Skeletal muscle cell (primary cell): ENCODE results near the gene ATOH7.

Source experiments
- DNase-seq: peaks from one replicate; pipeline ENCODE4 v3.0.0-alpha.2; 2010; ENCODE audit warnings: low read depth
- H3K4me3 ChIP-seq: 2 replicates; pipeline ENCODE4 v1.5.1; 2011; ENCODE audit warnings: low read depth, mild to moderate bottlenecking, control low read depth, low read length, moderate library complexity

ATOH7 gene

DNA sequence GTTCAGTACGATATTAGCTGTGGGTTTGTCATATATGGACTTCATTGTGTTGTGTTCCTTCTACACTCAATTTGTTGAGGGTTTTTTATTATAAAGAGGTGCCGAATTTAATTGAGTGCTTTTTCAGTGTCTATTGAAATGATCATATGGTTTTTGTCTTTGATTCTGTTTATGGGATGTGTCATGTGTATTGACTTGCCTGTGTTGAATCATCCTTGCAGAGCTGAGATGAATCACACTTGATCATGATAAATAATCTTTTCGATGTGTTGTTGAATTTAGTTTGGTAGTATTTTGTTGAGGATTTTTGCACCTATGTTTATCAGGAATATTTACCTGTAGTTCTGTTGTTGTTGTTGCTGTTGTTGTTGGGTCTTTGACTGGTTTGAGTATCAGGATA lies 39.8 kb downstream of the ATOH7 start:
- no peak for DNase-seq
- no peak overlapping the region for H3K4me3 ChIP-seq

- DNase-seq, result no peak
- H3K4me3 ChIP-seq, result no peak overlapping the region
Measured at GRCh38 chr10:68188835-68189234, 43.1 kb downstream of the ATOH7 start.

GRCh38 chr10:68185085-68185484 lies 46.8 kb downstream of the ATOH7 start:
- DNase-seq, result no peak
- no peak overlapping the region for H3K4me3 ChIP-seq

GRCh38 chr10:68184546-68184945 lies 47.4 kb downstream of the ATOH7 start:
- DNase-seq, result no peak
- H3K4me3 ChIP-seq, result no peak overlapping the region
